Measurements from ENCODE around the gene NAGLU. TPM values are rescaled to one million over a fixed set of nuclear protein-coding genes. Genes with fewer than 3 reads are reported as not detected.
A peak's percentile ranks its signal among the peaks of the same experiment; 100 is the strongest.

Gene NAGLU
- total and polyA plus RNA-seq, 2 of the 13 experiments (the other 11 are each of a cell fraction or from before 2014, with no cell fraction given) = 28.2 to 40.1 TPM

GRCh38 chr17:42535155-42536047 is 640 bp upstream of the NAGLU start (continued):
- 0 out of 2 replicates have a peak, but pooled peaks have one; percentile 67 for TF ChIP-seq ZNF142 (CRISPR knock-in tag; IDR thresholded peaks at IDR 0.05)
- TF ChIP-seq MYPOP (CRISPR knock-in tag; IDR thresholded peaks at IDR 0.05) = no peak
- no peak for TF ChIP-seq TRIM22 (IDR thresholded peaks at IDR 0.05)
- TF ChIP-seq PRMT3 (CRISPR knock-in tag; IDR thresholded peaks at IDR 0.05; ENCODE audit: borderline replicate concordance, low read depth) = no peak
- TF ChIP-seq ZNF124 (CRISPR knock-in tag; IDR thresholded peaks at IDR 0.05) = peak; percentile 70; the same call in 1 of the 2 replicates
- no peak for TF ChIP-seq ZNF558 (CRISPR knock-in tag; IDR thresholded peaks at IDR 0.05; ENCODE audit: borderline replicate concordance)
- TF ChIP-seq SMAD9 (CRISPR knock-in tag; IDR thresholded peaks at IDR 0.05) = no peak
- TF ChIP-seq MEIS2 (CRISPR knock-in tag; IDR thresholded peaks at IDR 0.05) = no peak
- no peak for TF ChIP-seq ZNF724P (CRISPR knock-in tag; IDR thresholded peaks at IDR 0.05; ENCODE audit: borderline replicate concordance)
- TF ChIP-seq SSRP1 (CRISPR knock-in tag; IDR thresholded peaks at IDR 0.05) = peak; percentile 71; the same call in 1 of the 2 replicates
- no peak for TF ChIP-seq ZNF703 (CRISPR knock-in tag; IDR thresholded peaks at IDR 0.05; ENCODE audit: borderline replicate concordance)
- no peak for TF ChIP-seq HINFP (CRISPR knock-in tag; IDR thresholded peaks at IDR 0.05; ENCODE audit: low read depth)
- 0 out of 2 replicates have a peak, but pooled peaks have one; percentile 7 for TF ChIP-seq MTERF4 (CRISPR knock-in tag; IDR thresholded peaks at IDR 0.05)
- no peak; the same call in 1 of the 2 replicates for TF ChIP-seq ZBTB2 (CRISPR knock-in tag; IDR thresholded peaks at IDR 0.05; ENCODE audit: low read depth)
- TF ChIP-seq CHD4 (IDR thresholded peaks at IDR 0.05; ENCODE audit: borderline replicate concordance, low read length) = peak; percentile 22; the same call in 1 of the 2 replicates

Data from HepG2 (cell line).